B cell (primary cell): ENCODE results near the gene EXT2. TPM values are rescaled to one million over a fixed set of nuclear protein-coding genes. Genes with fewer than 3 reads are reported as not detected.

Source experiments
- ATAC-seq: fragments of 200-7000 bp; cut with Tn5 transposase; one replicate; pipeline ENCODE4 v1.10.0; 2021; ENCODE audit warnings: low read depth, mild to moderate bottlenecking, moderate number of reproducible peaks, moderate library complexity
- CTCF ChIA-PET: fragments of 350-600 bp; sonication (Branson Sonifier 250); formaldehyde crosslinking; loops from one replicate; lab custom pipeline; 2021; ENCODE audit warnings: antibody characterized with exemption, inconsistent platforms; lab: Charles Lee
- POLR2A ChIA-PET: fragments of 350-600 bp; sonication (Branson Sonifier 250); formaldehyde crosslinking; loops from one replicate; lab custom pipeline; 2021; ENCODE audit warnings: antibody characterized with exemption; lab: Charles Lee
- DNase-seq: peaks from one replicate; pipeline ENCODE4 v3.0.0; 2013
- H2AFZ ChIP-seq: 2 replicates; pipeline ENCODE4 v1.6.1; 2012; ENCODE audit warnings: mild to moderate bottlenecking, low read depth, low read length; ENCODE audit not compliant: insufficient read depth, poor library complexity, severe bottlenecking
- H3K27ac ChIP-seq, 2 donors: 1 replicate in 1 of 2; 2 replicates in 1 of 2; pipeline ENCODE4 v1.5.1; 2012 to 2013; ENCODE audit warnings: low read length in 2 of 2, mild to moderate bottlenecking in 2 of 2, moderate library complexity in 1 of 2
- H3K27me3 ChIP-seq, 4 experiments: fragments of 200-600 bp in 1 of 4; sonication (generic) in 1 of 4; replicated peaks in 1 of 4; 1 replicate in 2 of 4; 2 replicates in 2 of 4; pipeline versions ENCODE4 v1.6.1 to v1.7.0; 2013 to 2016; ENCODE audit warnings: low read length in 3 of 4, mild to moderate bottlenecking in 2 of 4, mixed read lengths in 1 of 4, moderate library complexity in 1 of 4; ENCODE audit not compliant: insufficient read depth in 4 of 4, control insufficient read depth in 3 of 4; ENCODE audit errors: control extremely low read depth in 1 of 4
- H3K36me3 ChIP-seq, 2 experiments: replicated peaks in 1 of 2; 1 replicate in 1 of 2; 2 replicates in 1 of 2; pipeline versions ENCODE4 v1.6.1 to v1.7.1; 2013; ENCODE audit warnings: low read length in 1 of 2; ENCODE audit not compliant: insufficient read depth in 2 of 2, control insufficient read depth in 1 of 2; ENCODE audit errors: control extremely low read depth in 1 of 2, extremely low read depth in 1 of 2
- H3K4me1 ChIP-seq, 2 donors: fragments of 200-600 bp in 1 of 2; sonication (generic) in 1 of 2; 1 replicate in 1 of 2; 2 replicates in 1 of 2; pipeline versions ENCODE4 v1.5.1 to v1.6.1; 2013 to 2017; ENCODE audit warnings: low read length in 2 of 2; ENCODE audit not compliant: control insufficient read depth in 2 of 2, insufficient read depth in 2 of 2
- H3K4me2 ChIP-seq: replicated peaks from 2 replicates; pipeline ENCODE3; 2012; ENCODE audit warnings: mild to moderate bottlenecking, low read depth, low read length; ENCODE audit not compliant: poor library complexity, severe bottlenecking
- H3K4me3 ChIP-seq, 5 experiments: fragments of 200-600 bp in 1 of 5; sonication (generic) in 1 of 5; 1 replicate in 3 of 5; 2 replicates in 2 of 5; pipeline versions ENCODE4 v1.5.1 to v1.7.0; 2011 to 2016; ENCODE audit warnings: low read length in 4 of 5, mild to moderate bottlenecking in 4 of 5, low read depth in 2 of 5, control low read depth in 1 of 5, moderate library complexity in 1 of 5; ENCODE audit not compliant: insufficient read depth in 1 of 5; ENCODE audit errors: control extremely low read depth in 1 of 5, extremely low read depth in 1 of 5
- H3K79me2 ChIP-seq: fragments of 200-600 bp; sonication (generic); one replicate; pipeline ENCODE4 v1.6.0; 2016; ENCODE audit warnings: low read length; ENCODE audit not compliant: control insufficient read depth, insufficient read depth
- H3K9ac ChIP-seq: fragments of 200-600 bp; sonication (generic); 2 replicates; pipeline ENCODE4 v1.6.1; 2017; ENCODE audit warnings: mild to moderate bottlenecking, low read length, moderate library complexity
- H3K9me3 ChIP-seq, 3 donors: one replicate each; pipeline versions ENCODE4 v1.6.1 to v1.7.1; 2013; ENCODE audit warnings: low read length in 2 of 3; ENCODE audit not compliant: control insufficient read depth in 2 of 3, insufficient read depth in 1 of 3; ENCODE audit errors: control extremely low read depth in 1 of 3
- H4K20me1 ChIP-seq: 2 replicates; pipeline ENCODE4 v1.6.0; 2012; ENCODE audit warnings: mild to moderate bottlenecking, low read length; ENCODE audit not compliant: insufficient read depth, control insufficient read depth, poor library complexity, severe bottlenecking
- H3K27ac Mint-ChIP-seq: one replicate; pipeline ENCODE4 v1.8.0; 2021; ENCODE audit warnings: mixed read lengths
- H3K27me3 Mint-ChIP-seq: one replicate; pipeline ENCODE4 v1.8.0; 2021; ENCODE audit warnings: mixed read lengths
- H3K4me1 Mint-ChIP-seq: one replicate; pipeline ENCODE4 v1.8.0; 2021; ENCODE audit warnings: mixed read lengths
- H3K4me3 Mint-ChIP-seq: one replicate; pipeline ENCODE4 v1.8.0; 2021; ENCODE audit warnings: mixed read lengths
- H3K9me3 Mint-ChIP-seq: one replicate; pipeline ENCODE4 v1.8.0; 2022; ENCODE audit warnings: mixed read lengths; ENCODE audit not compliant: insufficient read depth
- CTCF ChIP-seq: fragments of 200-600 bp; IDR thresholded peaks from one replicate; pipeline ENCODE4 v1.8.0; 2022; ENCODE audit warnings: antibody characterized with exemption, mild to moderate bottlenecking
- EZH2 ChIP-seq: IDR thresholded peaks from 2 replicates; pipeline ENCODE4 v1.6.1; 2012; ENCODE audit warnings: borderline replicate concordance, low read depth, mild to moderate bottlenecking, moderate library complexity, low read length; ENCODE audit not compliant: insufficient read depth, poor library complexity, severe bottlenecking
- WGBS: methylation state at CpG from one replicate; pipeline ENCODE4 v1.1.5; 2013; ENCODE audit warnings: missing lambda C conversion rate; ENCODE audit not compliant: insufficient coverage; 5-methylcytosine and 5-hydroxymethylcytosine counted together
- intact Hi-C: fragments of 100-400 bp; cut with micrococcal nuclease; formaldehyde crosslinking; loops from one replicate; pipeline ENCODE4 v1.10.0; 2022
- polyA plus RNA-seq: library from polyadenylated mRNA; depleted of rRNA; stranded (reverse); fragments of >200 nt; gene quantifications from 2 replicates; pipeline ENCODE4 v1.2.3, GENCODE V29; 2012
- total RNA-seq, 2 donors: library from RNA; stranded (reverse); fragments of 120-200 nt in 1 of 2; gene quantifications; 1 replicate in 1 of 2; 2 replicates in 1 of 2; pipeline versions ENCODE4 v1.2.3 to v1.2.4, GENCODE V29; 2013 to 2022

Gene EXT2
- total and polyA plus RNA-seq, 2 donors (not counting 1 experiment from before 2014, with no cell fraction given), result 11.0 to 27.8 TPM

- TF ChIP-seq EZH2 (no peak), CTCF (no peak)
- no peak for ATAC-seq
Measured at GRCh38 chr11:44185522-44185921, 90.0 kb downstream of the EXT2 start.

GRCh38 chr11:44186321-44186930, 90.9 kb downstream of the EXT2 start:
- Histone ChIP-seq H2AFZ (no peak overlapping the region), H3K27ac (no peak overlapping the region), H4K20me1 (no peaks in the 10 kb centered on the region), H3K9me3 (peaks cover 0 to 17% (median 4%) of the 10 kb centered on the region in 3 donors), H3K79me2 (peaks cover 4% of the 10 kb centered on the region), H3K4me2 (no peak overlapping the region), H3K9ac (no peak overlapping the region), H3K27me3 (no peaks in the 10 kb centered on the region), H3K4me1 (no peaks in the 10 kb centered on the region), H3K4me3 (no peak overlapping the region), H3K36me3 (no peaks in the 10 kb centered on the region)
- POLR2A ChIA-PET, result no interaction called here
- H3K27ac Mint-ChIP-seq, result no peak overlapping the region
- ATAC-seq, result no peak
- 100% methylated on average over 1 of the region's 2 CpGs for WGBS
- CTCF ChIA-PET, result interaction anchor here (1.6 kb wide), 1 partner anchor 10 kb away, joined by 3 read pairs; no protein-coding TSS in a partner anchor
- intact Hi-C loops, result no loop called here
- no peak overlapping the region for H3K4me3 Mint-ChIP-seq
- no peaks in the 10 kb centered on the region for H3K4me1 Mint-ChIP-seq
- no peak for DNase-seq
- H3K9me3 Mint-ChIP-seq, result peaks cover 9% of the 10 kb centered on the region
- H3K27me3 Mint-ChIP-seq, result no peaks in the 10 kb centered on the region
- TF ChIP-seq CTCF (no peak), EZH2 (no peak)

More at GRCh38 chr11:44185522-44185921, 90.0 kb downstream of the EXT2 start:
- Mint-ChIP-seq H3K4me1 (no peaks in the 10 kb centered on the region), H3K9me3 (peaks cover 9% of the 10 kb centered on the region), H3K4me3 (no peak overlapping the region), H3K27ac (no peak overlapping the region), H3K27me3 (no peaks in the 10 kb centered on the region)
- Histone ChIP-seq H4K20me1 (no peaks in the 10 kb centered on the region), H3K27ac (no peak overlapping the region), H3K27me3 (no peaks in the 10 kb centered on the region), H3K4me2 (no peak overlapping the region), H3K36me3 (no peaks in the 10 kb centered on the region), H3K4me3 (no peak overlapping the region), H2AFZ (no peak overlapping the region), H3K4me1 (no peaks in the 10 kb centered on the region), H3K9me3 (peaks cover 0 to 17% (median 4%) of the 10 kb centered on the region in 3 donors), H3K79me2 (peaks cover 4% of the 10 kb centered on the region), H3K9ac (no peak overlapping the region)
- intact Hi-C loops, result no loop called here
- ChIA-PET CTCF (interaction anchor here (0.7 kb wide), 1 partner anchor 759 kb away, joined by 3 read pairs; no protein-coding TSS in a partner anchor), POLR2A (no interaction called here)
- no peak for DNase-seq
